ENCODE data around the gene ZNF565. TPM values are rescaled to one million over a fixed set of nuclear protein-coding genes. Genes with fewer than 3 reads are reported as not detected.
"Not testable (repeated sequence)": the region's sequence is repeated elsewhere in the genome, so short reads cannot be mapped to it uniquely, and the experiment has no call there.

ZNF565 gene
- 5.3 TPM for total RNA-seq

- peak; percentile 98 for DNase-seq (ENCODE audit: low spot score)
Measured at GRCh38 chr19:36214386-36215275, at the start of gene ZNF565, which contains the start of gene ZNF146. Gene ZNF565 (minus strand): TSS chr19:36214665. CDS start chr19:36201985, 12,680 bp downstream. Gene ZNF146 (plus strand): TSS chr19:36215106. CDS start chr19:36236441, 21,335 bp downstream.

- DNase-seq (ENCODE audit: low spot score), result no peak
Measured at GRCh38 chr19:36259211-36259610, 44.7 kb upstream of the ZNF565 start.

- DNase-seq (ENCODE audit: low spot score), result no peak
Measured at GRCh38 chr19:36258028-36258875, 43.8 kb upstream of the ZNF565 start.

- no peak for DNase-seq (ENCODE audit: low spot score)
Measured at GRCh38 chr19:36257520-36257876, 43.0 kb upstream of the ZNF565 start.

- no peak for DNase-seq (ENCODE audit: low spot score)
Measured at GRCh38 chr19:36256853-36257519, 42.5 kb upstream of the ZNF565 start.

GRCh38 chr19:36256064-36256463, 41.6 kb upstream of the ZNF565 start:
- DNase-seq (ENCODE audit: low spot score), result no peak

GRCh38 chr19:36255316-36255715, 40.9 kb upstream of the ZNF565 start:
- no peak for DNase-seq (ENCODE audit: low spot score)

- no peak for DNase-seq (ENCODE audit: low spot score)
Measured at GRCh38 chr19:36254848-36255247, 40.4 kb upstream of the ZNF565 start.

- DNase-seq (ENCODE audit: low spot score), result no peak
Measured at GRCh38 chr19:36252047-36252446, 37.6 kb upstream of the ZNF565 start.

GRCh38 chr19:36246006-36246481, 31.6 kb upstream of the ZNF565 start:
- DNase-seq (ENCODE audit: low spot score), result no peak

- DNase-seq (ENCODE audit: low spot score), result no peak
Measured at GRCh38 chr19:36245210-36246005, 30.9 kb upstream of the ZNF565 start.

- no peak for DNase-seq (ENCODE audit: low spot score)
Measured at GRCh38 chr19:36244066-36244465, 29.6 kb upstream of the ZNF565 start.

- DNase-seq (ENCODE audit: low spot score), result no peak
Measured at GRCh38 chr19:36236946-36237310, 22.5 kb upstream of the ZNF565 start.

GRCh38 chr19:36236304-36236945, 22.0 kb upstream of the ZNF565 start:
- DNase-seq (ENCODE audit: low spot score), result no peak

- DNase-seq (ENCODE audit: low spot score), result not testable (repeated sequence)
Measured at GRCh38 chr19:36233626-36234025, 19.2 kb upstream of the ZNF565 start.

GRCh38 chr19:36225219-36225892, 10.9 kb upstream of the ZNF565 start:
- no peak for DNase-seq (ENCODE audit: low spot score)

GRCh38 chr19:36222503-36222902, 8.0 kb upstream of the ZNF565 start:
- DNase-seq (ENCODE audit: low spot score), result no peak

- DNase-seq (ENCODE audit: low spot score), result no peak
Measured at GRCh38 chr19:36221474-36221873, 7.0 kb upstream of the ZNF565 start.

- DNase-seq (ENCODE audit: low spot score), result no peak
Measured at GRCh38 chr19:36215276-36216123, 1.0 kb upstream of the ZNF565 start.
